CD14-positive monocyte (primary cell): ENCODE data around the gene TRAT1. TPM values are rescaled to one million over a fixed set of nuclear protein-coding genes. Genes with fewer than 3 reads are reported as not detected.

ENCODE experiments used
- DNase-seq, 3 donors: peaks; one replicate each; pipeline ENCODE4 v3.0.0-alpha.2; 2011 to 2022
- H2AFZ ChIP-seq: 2 replicates; pipeline ENCODE4 v1.6.0; 2012; ENCODE audit warnings: mild to moderate bottlenecking, low read depth, low read length, inconsistent platforms; ENCODE audit not compliant: insufficient read depth, poor library complexity, severe bottlenecking
- H3K27ac ChIP-seq, 2 donors: 1 replicate in 1 of 2; 2 replicates in 1 of 2; pipeline ENCODE4 v1.5.1; 2012 to 2013; ENCODE audit warnings: low read length in 2 of 2, control low read depth in 1 of 2, inconsistent platforms in 1 of 2, low read depth in 1 of 2, mild to moderate bottlenecking in 1 of 2
- H3K27me3 ChIP-seq, 2 donors: one replicate each; pipeline versions ENCODE4 v1.6.0 to v1.6.1; 2011 to 2013; ENCODE audit warnings: low read length in 2 of 2; ENCODE audit not compliant: control insufficient read depth in 2 of 2, insufficient read depth in 2 of 2
- H3K36me3 ChIP-seq, 2 donors: replicated peaks in 1 of 2; 1 replicate in 1 of 2; 2 replicates in 1 of 2; pipeline versions ENCODE4 v1.5.1 to v1.6.1; 2012 to 2013; ENCODE audit warnings: low read length in 2 of 2, control low read depth in 1 of 2, inconsistent platforms in 1 of 2, mild to moderate bottlenecking in 1 of 2; ENCODE audit not compliant: insufficient read depth in 2 of 2, control insufficient read depth in 1 of 2
- H3K4me1 ChIP-seq, 2 donors: 1 replicate in 1 of 2; 2 replicates in 1 of 2; pipeline versions ENCODE4 v1.5.1 to v1.6.1; 2012 to 2013; ENCODE audit warnings: low read length in 2 of 2, control low read depth in 1 of 2, inconsistent platforms in 1 of 2, mild to moderate bottlenecking in 1 of 2, moderate library complexity in 1 of 2; ENCODE audit not compliant: insufficient read depth in 2 of 2, control insufficient read depth in 1 of 2
- H3K4me2 ChIP-seq: replicated peaks from 2 replicates; pipeline ENCODE3; 2012; ENCODE audit warnings: low read length, moderate library complexity, mild to moderate bottlenecking; ENCODE audit not compliant: poor library complexity, severe bottlenecking; ENCODE audit errors: extremely low read depth
- H3K4me3 ChIP-seq, 3 experiments: fragments of 200-600 bp in 1 of 3; sonication (generic) in 1 of 3; replicated peaks in 1 of 3; 1 replicate in 2 of 3; 2 replicates in 1 of 3; pipeline ENCODE4 v1.5.1; 2011 to 2013; ENCODE audit warnings: low read length in 3 of 3, mild to moderate bottlenecking in 3 of 3, control low read depth in 2 of 3, low read depth in 2 of 3, inconsistent platforms in 1 of 3, moderate library complexity in 1 of 3
- H3K79me2 ChIP-seq: 2 replicates; pipeline ENCODE4 v1.6.0; 2012; ENCODE audit warnings: mild to moderate bottlenecking, control low read depth, inconsistent platforms, low read length, moderate library complexity; ENCODE audit not compliant: insufficient read depth
- H3K9ac ChIP-seq: 2 replicates; pipeline ENCODE4 v1.6.0; 2017; ENCODE audit warnings: low read length, mild to moderate bottlenecking; ENCODE audit not compliant: insufficient read depth, poor library complexity, severe bottlenecking
- H3K9me3 ChIP-seq, 2 donors: replicated peaks in 1 of 2; 1 replicate in 1 of 2; 2 replicates in 1 of 2; pipeline versions ENCODE4 v1.5.1 to v1.6.1; 2012 to 2013; ENCODE audit warnings: low read length in 2 of 2, control low read depth in 1 of 2; ENCODE audit not compliant: control insufficient read depth in 1 of 2, insufficient read depth in 1 of 2
- H4K20me1 ChIP-seq: 2 replicates; pipeline ENCODE4 v1.6.0; 2012; ENCODE audit warnings: mild to moderate bottlenecking, low read length, control low read depth, moderate library complexity; ENCODE audit not compliant: insufficient read depth
- H3K27ac Mint-ChIP-seq, 7 donors: one replicate each; pipeline ENCODE4 v1.8.0; 2020; ENCODE audit warnings: mild to moderate bottlenecking in 7 of 7, mixed read lengths in 7 of 7, moderate library complexity in 6 of 7, inconsistent platforms in 2 of 7
- H3K27me3 Mint-ChIP-seq, 3 donors: one replicate each; pipeline ENCODE4 v1.8.0; 2021 to 2022; ENCODE audit warnings: low read depth in 3 of 3, mild to moderate bottlenecking in 3 of 3, mixed read lengths in 3 of 3, moderate library complexity in 3 of 3, inconsistent platforms in 1 of 3
- H3K36me3 Mint-ChIP-seq, 2 donors: one replicate each; pipeline ENCODE4 v1.8.0; 2020; ENCODE audit warnings: mixed read lengths in 2 of 2, inconsistent platforms in 1 of 2, mild to moderate bottlenecking in 1 of 2
- H3K4me1 Mint-ChIP-seq: one replicate; pipeline ENCODE4 v1.8.0; 2020; ENCODE audit warnings: mild to moderate bottlenecking, mixed read lengths
- H3K4me3 Mint-ChIP-seq, 2 donors: one replicate each; pipeline ENCODE4 v1.8.0; 2020; ENCODE audit warnings: mild to moderate bottlenecking in 2 of 2, mixed read lengths in 2 of 2, moderate library complexity in 1 of 2
- H3K9me3 Mint-ChIP-seq, 7 donors: one replicate each; pipeline ENCODE4 v1.8.0; 2020 to 2022; ENCODE audit warnings: mixed read lengths in 7 of 7, mild to moderate bottlenecking in 6 of 7, moderate library complexity in 6 of 7, inconsistent platforms in 2 of 7
- WGBS: methylation state at CpG from one replicate; pipeline ENCODE4 v1.1.5; 2013; ENCODE audit warnings: missing lambda C conversion rate; ENCODE audit not compliant: insufficient coverage; 5-methylcytosine and 5-hydroxymethylcytosine counted together
- intact Hi-C, 2 donors: fragments of 100-400 bp; cut with micrococcal nuclease; formaldehyde crosslinking; loops; one replicate each; pipeline versions ENCODE4 v1.15.0 to v1.15.1; 2023
- polyA plus RNA-seq, 3 donors: library from polyadenylated mRNA; depleted of rRNA in 1 of 3; unstranded in 2 of 3; stranded (reverse) in 1 of 3; fragments of 300-500 nt in 2 of 3; fragments of >200 nt in 1 of 3; fragmentation: Illumina TruSeq in 2 of 3; gene quantifications; 1 replicate in 2 of 3; 2 replicates in 1 of 3; pipeline ENCODE4 v1.2.3, GENCODE V29; 2012 to 2021
- TF ChIP-seq, protein P1 (sequence below): fragments of 200-600 bp; IDR thresholded peaks from one replicate; pipeline ENCODE4 v1.8.0; 2022; ENCODE audit warnings: antibody characterized with exemption, mild to moderate bottlenecking

TRAT1 gene
- polyA plus RNA-seq, 3 donors = 0.04 to 0.37 (median 0.33) TPM

DNA sequence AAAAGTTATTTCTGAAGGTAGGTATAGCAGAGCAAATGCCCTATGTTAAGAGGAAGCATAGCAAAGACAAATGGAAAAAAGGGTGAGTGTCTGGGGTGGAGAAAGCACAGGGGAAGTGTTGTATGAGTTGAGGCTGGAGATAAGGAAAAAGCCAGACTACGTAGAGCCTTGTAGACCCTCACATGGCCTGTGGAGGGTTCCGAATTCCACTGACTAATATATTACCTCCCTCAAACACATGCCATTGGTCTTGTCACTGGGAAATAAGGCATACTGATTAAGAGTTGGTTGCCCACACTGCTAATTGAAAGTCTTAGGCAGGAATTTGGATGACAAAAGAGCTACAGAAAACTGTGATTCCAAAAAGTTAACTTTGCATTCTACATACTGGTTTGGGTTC is 65.2 kb downstream of the TRAT1 start:
- TF ChIP-seq, protein P1, sequence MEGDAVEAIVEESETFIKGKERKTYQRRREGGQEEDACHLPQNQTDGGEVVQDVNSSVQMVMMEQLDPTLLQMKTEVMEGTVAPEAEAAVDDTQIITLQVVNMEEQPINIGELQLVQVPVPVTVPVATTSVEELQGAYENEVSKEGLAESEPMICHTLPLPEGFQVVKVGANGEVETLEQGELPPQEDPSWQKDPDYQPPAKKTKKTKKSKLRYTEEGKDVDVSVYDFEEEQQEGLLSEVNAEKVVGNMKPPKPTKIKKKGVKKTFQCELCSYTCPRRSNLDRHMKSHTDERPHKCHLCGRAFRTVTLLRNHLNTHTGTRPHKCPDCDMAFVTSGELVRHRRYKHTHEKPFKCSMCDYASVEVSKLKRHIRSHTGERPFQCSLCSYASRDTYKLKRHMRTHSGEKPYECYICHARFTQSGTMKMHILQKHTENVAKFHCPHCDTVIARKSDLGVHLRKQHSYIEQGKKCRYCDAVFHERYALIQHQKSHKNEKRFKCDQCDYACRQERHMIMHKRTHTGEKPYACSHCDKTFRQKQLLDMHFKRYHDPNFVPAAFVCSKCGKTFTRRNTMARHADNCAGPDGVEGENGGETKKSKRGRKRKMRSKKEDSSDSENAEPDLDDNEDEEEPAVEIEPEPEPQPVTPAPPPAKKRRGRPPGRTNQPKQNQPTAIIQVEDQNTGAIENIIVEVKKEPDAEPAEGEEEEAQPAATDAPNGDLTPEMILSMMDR = no peak
- intact Hi-C loops = no loop called here
- Mint-ChIP-seq H3K36me3 (no peaks in the 10 kb centered on the region), H3K27ac (no peak overlapping the region), H3K4me1 (no peaks in the 10 kb centered on the region), H3K27me3 (peaks cover 0 to 2% (median 2%) of the 10 kb centered on the region in 3 donors), H3K9me3 (no peaks in the 10 kb centered on the region), H3K4me3 (no peak overlapping the region)
- WGBS = no CpG with 5 or more reads among the region's 2 CpGs
- Histone ChIP-seq H2AFZ (no peak overlapping the region), H3K79me2 (no peaks in the 10 kb centered on the region), H3K9me3 (no peaks in the 10 kb centered on the region), H3K9ac (no peak overlapping the region), H3K4me3 (no peak overlapping the region), H3K36me3 (no peaks in the 10 kb centered on the region), H4K20me1 (no peaks in the 10 kb centered on the region), H3K27me3 (no peaks in the 10 kb centered on the region), H3K4me1 (no peaks in the 10 kb centered on the region), H3K4me2 (no peak overlapping the region), H3K27ac (no peak overlapping the region)
- DNase-seq = no peak

DNA sequence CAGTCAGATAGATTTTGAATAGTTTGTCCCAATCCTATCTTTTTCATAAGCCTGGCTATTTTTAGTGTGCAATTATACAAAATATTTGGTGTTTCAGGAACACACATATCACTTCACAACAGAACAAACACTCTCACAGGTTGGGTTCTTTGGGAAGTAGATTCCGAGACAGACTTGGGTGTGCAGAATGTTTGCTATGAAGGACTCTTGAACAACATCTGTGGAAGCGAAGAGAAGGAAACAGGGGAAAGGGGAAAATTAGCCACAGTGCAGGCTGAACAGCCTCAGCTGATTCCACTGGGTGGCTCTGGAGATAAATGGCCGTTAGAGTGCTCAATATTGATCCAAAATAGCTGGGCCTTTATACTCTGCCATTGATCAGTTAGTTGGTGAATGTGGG is 69.2 kb downstream of the TRAT1 start:
- WGBS = 85% methylated on average over 2 of the region's 3 CpGs
- no peaks in the 10 kb centered on the region for H3K36me3 Mint-ChIP-seq
- H3K9me3 Mint-ChIP-seq = peaks cover 0 to 2% (median 0%) of the 10 kb centered on the region in 7 donors
- no peaks in the 10 kb centered on the region for H3K79me2 ChIP-seq
- DNase-seq = no peak
- H3K27me3 ChIP-seq = no peaks in the 10 kb centered on the region
- H3K4me1 ChIP-seq = no peaks in the 10 kb centered on the region
- no peak overlapping the region for H3K9ac ChIP-seq
- H4K20me1 ChIP-seq = no peaks in the 10 kb centered on the region
- H3K27ac ChIP-seq = no peak overlapping the region
- no peak overlapping the region for H3K4me2 ChIP-seq
- H3K4me3 ChIP-seq = no peak overlapping the region
- no peaks in the 10 kb centered on the region for H3K4me1 Mint-ChIP-seq
- peak overlapping the region in 1 of 7 donors; percentile 27 for H3K27ac Mint-ChIP-seq
- no peak overlapping the region for H3K4me3 Mint-ChIP-seq
- peaks cover 0 to 2% (median 2%) of the 10 kb centered on the region in 3 donors for H3K27me3 Mint-ChIP-seq
- TF ChIP-seq, protein P1 = no peak
- no peaks in the 10 kb centered on the region for H3K9me3 ChIP-seq
- no peak overlapping the region for H2AFZ ChIP-seq
- intact Hi-C loops = no loop called here
- H3K36me3 ChIP-seq = no peaks in the 10 kb centered on the region
